OCI-LY1 (cell line): ENCODE results near the gene DDX19B.
"Not testable (repeated sequence)": the region's sequence is repeated elsewhere in the genome, so short reads cannot be mapped to it uniquely, and the experiment has no call there.

Experiments used
- H2AFZ ChIP-seq: fragments of 200-600 bp; sonication (generic), shearing (Covaris generic); 2 replicates; pipeline ENCODE4 v1.6.0; 2014; ENCODE audit warnings: antibody characterized with exemption, mild to moderate bottlenecking, low read length
- H3F3A ChIP-seq: fragments of 200-600 bp; sonication (generic), shearing (Covaris generic); 2 replicates; pipeline ENCODE4 v1.6.0; 2014; ENCODE audit warnings: mild to moderate bottlenecking, antibody characterized with exemption, low read length, moderate library complexity; ENCODE audit not compliant: insufficient read depth
- H3K27ac ChIP-seq: fragments of 200-600 bp; sonication (generic); 2 replicates; pipeline ENCODE4 v1.5.1; 2014; ENCODE audit warnings: low read length, mixed run types, mild to moderate bottlenecking, low read depth; ENCODE audit not compliant: poor library complexity, severe bottlenecking
- H3K27me3 ChIP-seq: fragments of 200-600 bp; sonication (generic); 2 replicates; pipeline ENCODE4 v1.6.0; 2014; ENCODE audit warnings: antibody characterized with exemption, mild to moderate bottlenecking, low read length, moderate library complexity; ENCODE audit not compliant: insufficient read depth
- H3K36me3 ChIP-seq: fragments of 200-600 bp; sonication (generic); 2 replicates; pipeline ENCODE4 v1.6.1; 2014; ENCODE audit warnings: mild to moderate bottlenecking, antibody characterized with exemption, low read length, moderate library complexity, mixed read lengths; ENCODE audit not compliant: insufficient read depth
- H3K4me1 ChIP-seq: fragments of 200-600 bp; sonication (generic); 2 replicates; pipeline ENCODE4 v1.5.1; 2014; ENCODE audit warnings: mild to moderate bottlenecking, low read length, moderate library complexity; ENCODE audit not compliant: insufficient read depth, severe bottlenecking
- H3K4me2 ChIP-seq: fragments of 200-600 bp; sonication (generic), shearing (Covaris generic); 2 replicates; pipeline ENCODE4 v1.6.1; 2014; ENCODE audit warnings: low read length
- H3K4me3 ChIP-seq: fragments of 200-600 bp; sonication (generic); 2 replicates; pipeline ENCODE4 v1.5.1; 2014; ENCODE audit warnings: low read length, low read depth, mild to moderate bottlenecking, mixed read lengths; ENCODE audit not compliant: poor library complexity, severe bottlenecking
- H3K79me2 ChIP-seq: fragments of 200-600 bp; shearing (Covaris generic); 2 replicates; pipeline ENCODE4 v1.6.1; 2016; ENCODE audit warnings: mixed run types, low read length, mixed read lengths; ENCODE audit not compliant: insufficient read depth
- H3K9ac ChIP-seq: fragments of 200-600 bp; sonication (generic), shearing (Covaris generic); 2 replicates; pipeline ENCODE4 v1.6.1; 2014; ENCODE audit warnings: mild to moderate bottlenecking, low read length, mixed read lengths
- H3K9me2 ChIP-seq: fragments of 200-600 bp; sonication (generic), shearing (Covaris generic); 2 replicates; pipeline ENCODE4 v1.6.1; 2014; ENCODE audit warnings: low read depth, mild to moderate bottlenecking, low read length, mixed read lengths
- H3K9me3 ChIP-seq: fragments of 200-600 bp; shearing (Covaris generic); 2 replicates; pipeline ENCODE4 v1.6.1; 2014; ENCODE audit warnings: low read length, mixed read lengths
- H4K20me1 ChIP-seq: fragments of 200-600 bp; sonication (generic), shearing (Covaris generic); 2 replicates; pipeline ENCODE4 v1.6.0; 2016; ENCODE audit warnings: mild to moderate bottlenecking, low read length; ENCODE audit not compliant: insufficient read depth
- CTCF ChIP-seq: fragments of 200-600 bp; sonication (generic), shearing (Covaris generic); IDR thresholded peaks from 2 replicates; pipeline ENCODE4 v1.5.1; 2017; ENCODE audit warnings: mild to moderate bottlenecking, antibody characterized with exemption, low read length, moderate library complexity, mixed read lengths
- EZH2 ChIP-seq: fragments of 200-600 bp; sonication (generic), shearing (Covaris generic); IDR thresholded peaks from 2 replicates; pipeline ENCODE4 v1.8.0; 2017; ENCODE audit warnings: borderline replicate concordance, mixed run types, mild to moderate bottlenecking, antibody characterized with exemption, low read length, moderate library complexity, mixed read lengths

DDX19B gene

GRCh38 chr16:70298988-70299938 lies at the start of gene DDX19B:
Gene DDX19B, plus strand, starts transcription at chr16:70299186. Its CDS starts 112 bp downstream, at chr16:70299298.
- TF ChIP-seq CTCF (no peak), EZH2 (no peak)
- peak within 1 kb of the TSS; percentile 87 for H3K4me3 ChIP-seq
- peak within 1 kb of the TSS; percentile 86 for H3K4me2 ChIP-seq
- H3F3A ChIP-seq: no peaks in the 10 kb centered on the region
- H3K27me3 ChIP-seq: no peaks in the 10 kb centered on the region
- H2AFZ ChIP-seq: peak within 1 kb of the TSS; percentile 67
- peaks cover 14% of the 10 kb centered on the region for H3K4me1 ChIP-seq
- H3K9me2 ChIP-seq: no peaks in the 10 kb centered on the region
- peaks cover 33% of the 10 kb centered on the region for H3K36me3 ChIP-seq
- H4K20me1 ChIP-seq: no peaks in the 10 kb centered on the region
- peaks cover 35% of the 10 kb centered on the region for H3K79me2 ChIP-seq
- peak within 1 kb of the TSS; percentile 54 for H3K27ac ChIP-seq
- peaks cover 10% of the 10 kb centered on the region for H3K9me3 ChIP-seq
- H3K9ac ChIP-seq: peak within 1 kb of the TSS; percentile 86

- H3K4me3 ChIP-seq: peak overlapping the region; percentile 80
- H3K79me2 ChIP-seq: peaks cover 25% of the 10 kb centered on the region
Observed at GRCh38 chr16:70249697-70250096, 49.3 kb upstream of the DDX19B start.

GRCh38 chr16:70250748-70251628 lies 48.0 kb upstream of the DDX19B start:
- H3K27ac ChIP-seq: no peak overlapping the region
- peaks cover 15% of the 10 kb centered on the region for H3K4me1 ChIP-seq
- no peaks in the 10 kb centered on the region for H3K9me2 ChIP-seq
- H3K4me3 ChIP-seq: peak overlapping the region; percentile 80
- peaks cover 25% of the 10 kb centered on the region for H3K79me2 ChIP-seq
- TF ChIP-seq CTCF (no peak), EZH2 (no peak)
- H3K9me3 ChIP-seq: no peaks in the 10 kb centered on the region
- H4K20me1 ChIP-seq: no peaks in the 10 kb centered on the region
- H3K27me3 ChIP-seq: no peaks in the 10 kb centered on the region
- peak overlapping the region; percentile 89 for H3K4me2 ChIP-seq
- no peaks in the 10 kb centered on the region for H3F3A ChIP-seq
- no peak overlapping the region for H2AFZ ChIP-seq
- H3K9ac ChIP-seq: peak overlapping the region; percentile 80
- H3K36me3 ChIP-seq: peaks cover 53% of the 10 kb centered on the region

More at GRCh38 chr16:70249697-70250096, 49.3 kb upstream of the DDX19B start:
- not testable (repeated sequence) for H3F3A ChIP-seq, H2AFZ ChIP-seq, H3K9ac ChIP-seq, H4K20me1 ChIP-seq, H3K9me3 ChIP-seq, H3K9me2 ChIP-seq, H3K27ac ChIP-seq, H3K27me3 ChIP-seq
- Histone ChIP-seq H3K4me2 (peak overlapping the region; percentile 89), H3K36me3 (peaks cover 43% of the 10 kb centered on the region), H3K4me1 (peaks cover 15% of the 10 kb centered on the region)
